ENCODE measurements around the gene TMEM97. TPM values are rescaled to one million over a fixed set of nuclear protein-coding genes. Genes with fewer than 3 reads are reported as not detected.
"Not testable (repeated sequence)": the region's sequence is repeated elsewhere in the genome, so short reads cannot be mapped to it uniquely, and the experiment has no call there.

The TMEM97 gene
- total RNA-seq, 3 donors from 2014 or later (not counting 1 experiment from before 2014, with no cell fraction given), result 4.6 to 8.8 (median 7.5) TPM

- TF ChIP-seq CTCF (IDR thresholded peaks at IDR 0.05), result no peak
- no peak overlapping the region for H3K4me3 Mint-ChIP-seq
- no peaks in the 10 kb centered on the region for H3K4me1 Mint-ChIP-seq
- Histone ChIP-seq H3K4me3 (ENCODE audit: low read length) (no peak overlapping the region), H3K36me3 (ENCODE audit: control insufficient read depth, insufficient read depth, low read length) (no peaks in the 10 kb centered on the region), H3K27ac (ENCODE audit: low read length) (no peak overlapping the region), H3K9me3 (ENCODE audit: control insufficient read depth, insufficient read depth, low read length) (no peaks in the 10 kb centered on the region), H3K4me1 (ENCODE audit: control insufficient read depth, insufficient read depth, low read length) (no peaks in the 10 kb centered on the region), H3K27me3 (ENCODE audit: control insufficient read depth, insufficient read depth, low read length) (no peaks in the 10 kb centered on the region)
- peaks cover 7 to 32% of the 10 kb centered on the region in 2 donors for H3K27me3 Mint-ChIP-seq (ENCODE audit: low read depth in 2 of 2)
- ATAC-seq, result no peak
- H3K9me3 Mint-ChIP-seq, result no peaks in the 10 kb centered on the region
- H3K27ac Mint-ChIP-seq, result no peak overlapping the region
- no peaks in the 10 kb centered on the region for H3K36me3 Mint-ChIP-seq
- WGBS (ENCODE audit: insufficient coverage), result 75% methylated on average over 2 of the region's 2 CpGs
- intact Hi-C loops (cut with micrococcal nuclease), result no loop called here
- DNase-seq, result no peak
Measured at GRCh38 chr17:28285965-28286364, 33.0 kb upstream of the TMEM97 start.

- TF ChIP-seq CTCF (IDR thresholded peaks at IDR 0.05), result no peak
- Histone ChIP-seq H3K36me3 (ENCODE audit: control insufficient read depth, insufficient read depth, low read length) (no peaks in the 10 kb centered on the region), H3K27me3 (ENCODE audit: control insufficient read depth, insufficient read depth, low read length) (peaks cover 3% of the 10 kb centered on the region), H3K9me3 (ENCODE audit: control insufficient read depth, insufficient read depth, low read length) (no peaks in the 10 kb centered on the region), H3K4me3 (ENCODE audit: low read length) (no peak overlapping the region), H3K27ac (ENCODE audit: low read length) (no peak overlapping the region), H3K4me1 (ENCODE audit: control insufficient read depth, insufficient read depth, low read length) (no peaks in the 10 kb centered on the region)
- WGBS (ENCODE audit: insufficient coverage), result 87% methylated on average over 2 of the region's 2 CpGs
- Mint-ChIP-seq H3K4me3 (no peak overlapping the region), H3K4me1 (no peaks in the 10 kb centered on the region), H3K27me3 (ENCODE audit: low read depth in 2 of 2) (peaks cover 19 to 43% of the 10 kb centered on the region in 2 donors), H3K36me3 (no peaks in the 10 kb centered on the region), H3K27ac (no peak overlapping the region), H3K9me3 (no peaks in the 10 kb centered on the region)
- ATAC-seq (no peak), DNase-seq (no peak)
- intact Hi-C loops (cut with micrococcal nuclease), result no loop called here
Measured at GRCh38 chr17:28290703-28291102, 28.3 kb upstream of the TMEM97 start.

- Mint-ChIP-seq H3K27ac (no peak overlapping the region), H3K36me3 (no peaks in the 10 kb centered on the region), H3K4me1 (no peaks in the 10 kb centered on the region), H3K27me3 (ENCODE audit: low read depth in 2 of 2) (peaks cover 19 to 44% of the 10 kb centered on the region in 2 donors), H3K9me3 (no peaks in the 10 kb centered on the region), H3K4me3 (no peak overlapping the region)
- no peak overlapping the region for H3K27ac ChIP-seq (ENCODE audit: low read length)
- no peaks in the 10 kb centered on the region for H3K36me3 ChIP-seq (ENCODE audit: control insufficient read depth, insufficient read depth, low read length)
- DNase-seq, result no peak
- H3K27me3 ChIP-seq (ENCODE audit: control insufficient read depth, insufficient read depth, low read length), result peaks cover 3% of the 10 kb centered on the region
- no peaks in the 10 kb centered on the region for H3K9me3 ChIP-seq (ENCODE audit: control insufficient read depth, insufficient read depth, low read length)
- WGBS (ENCODE audit: insufficient coverage), result no CpG with 5 or more reads among the region's 1 CpG
- intact Hi-C loops (cut with micrococcal nuclease), result no loop called here
- TF ChIP-seq CTCF (IDR thresholded peaks at IDR 0.05), result no peak
- H3K4me1 ChIP-seq (ENCODE audit: control insufficient read depth, insufficient read depth, low read length), result no peaks in the 10 kb centered on the region
- H3K4me3 ChIP-seq (ENCODE audit: low read length), result no peak overlapping the region
- ATAC-seq, result no peak
Measured at GRCh38 chr17:28291780-28292330, 27.1 kb upstream of the TMEM97 start.

- H3K9me3 Mint-ChIP-seq; H3K4me1 ChIP-seq (ENCODE audit: control insufficient read depth, insufficient read depth, low read length); H3K36me3 ChIP-seq (ENCODE audit: control insufficient read depth, insufficient read depth, low read length); H3K4me3 Mint-ChIP-seq; H3K4me3 ChIP-seq (ENCODE audit: low read length); H3K27ac ChIP-seq (ENCODE audit: low read length); H3K27ac Mint-ChIP-seq; DNase-seq; H3K36me3 Mint-ChIP-seq; H3K9me3 ChIP-seq (ENCODE audit: control insufficient read depth, insufficient read depth, low read length); H3K27me3 ChIP-seq (ENCODE audit: control insufficient read depth, insufficient read depth, low read length); H3K4me1 Mint-ChIP-seq; intact Hi-C loops (cut with micrococcal nuclease); ATAC-seq: not testable (repeated sequence)
- WGBS (ENCODE audit: insufficient coverage), result 96% methylated on average over 6 of the region's 12 CpGs
- peaks cover 20 to 46% of the 10 kb centered on the region in 2 donors for H3K27me3 Mint-ChIP-seq (ENCODE audit: low read depth in 2 of 2)
Measured at GRCh38 chr17:28292878-28293277, 26.1 kb upstream of the TMEM97 start.

Data from natural killer cell (primary cell).